ENCODE results near the gene TBC1D22A. TPM values are rescaled to one million over a fixed set of nuclear protein-coding genes. Genes with fewer than 3 reads are reported as not detected.

The TBC1D22A gene
- total and polyA plus RNA-seq, 9 of the 15 experiments (the other 6 are each of a cell fraction or from before 2014, with no cell fraction given), result 0.20 to 11.5 (median 5.2) TPM

DNA sequence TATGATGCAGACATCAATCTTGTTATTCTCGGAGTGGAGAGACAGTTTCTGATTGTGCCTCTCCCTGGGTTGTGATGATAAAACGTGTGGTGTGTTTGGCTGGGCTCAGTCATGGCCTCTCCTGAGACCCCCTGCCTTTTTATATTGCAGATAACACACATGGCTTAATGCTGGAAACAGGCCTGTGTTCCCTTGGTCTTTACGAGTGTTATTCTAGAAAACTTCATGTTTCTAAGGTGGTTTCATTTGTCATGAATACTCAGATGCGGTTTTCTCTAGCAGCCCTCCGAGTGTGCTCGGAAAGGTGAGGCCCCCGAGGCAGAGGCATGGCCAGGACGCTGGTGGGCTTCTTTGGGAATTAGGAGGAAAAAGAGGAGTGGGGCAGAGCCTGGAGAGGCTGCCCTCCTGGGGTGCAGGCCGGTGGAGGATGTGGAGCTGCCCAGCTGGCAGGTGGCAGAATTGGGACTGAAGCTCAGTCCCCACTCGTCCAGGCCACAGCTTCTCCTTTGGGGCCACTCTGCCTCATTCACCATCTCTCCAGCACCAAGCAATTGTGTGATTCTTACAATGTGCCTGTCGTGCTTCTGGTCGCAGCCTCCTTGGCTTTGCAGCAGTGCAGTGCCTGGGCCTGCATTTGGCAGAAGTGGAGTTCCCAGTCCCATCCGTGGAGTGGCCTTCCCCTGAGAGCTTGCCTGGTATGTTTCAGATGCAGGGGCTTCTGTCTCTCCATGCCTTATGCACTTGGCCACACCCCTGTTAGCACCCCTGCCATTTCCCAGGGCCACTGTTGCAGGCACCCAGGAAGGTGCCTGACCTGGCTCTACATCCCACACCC, 309.6 kb downstream of the TBC1D22A start (continued):
- TF ChIP-seq, protein P1, sequence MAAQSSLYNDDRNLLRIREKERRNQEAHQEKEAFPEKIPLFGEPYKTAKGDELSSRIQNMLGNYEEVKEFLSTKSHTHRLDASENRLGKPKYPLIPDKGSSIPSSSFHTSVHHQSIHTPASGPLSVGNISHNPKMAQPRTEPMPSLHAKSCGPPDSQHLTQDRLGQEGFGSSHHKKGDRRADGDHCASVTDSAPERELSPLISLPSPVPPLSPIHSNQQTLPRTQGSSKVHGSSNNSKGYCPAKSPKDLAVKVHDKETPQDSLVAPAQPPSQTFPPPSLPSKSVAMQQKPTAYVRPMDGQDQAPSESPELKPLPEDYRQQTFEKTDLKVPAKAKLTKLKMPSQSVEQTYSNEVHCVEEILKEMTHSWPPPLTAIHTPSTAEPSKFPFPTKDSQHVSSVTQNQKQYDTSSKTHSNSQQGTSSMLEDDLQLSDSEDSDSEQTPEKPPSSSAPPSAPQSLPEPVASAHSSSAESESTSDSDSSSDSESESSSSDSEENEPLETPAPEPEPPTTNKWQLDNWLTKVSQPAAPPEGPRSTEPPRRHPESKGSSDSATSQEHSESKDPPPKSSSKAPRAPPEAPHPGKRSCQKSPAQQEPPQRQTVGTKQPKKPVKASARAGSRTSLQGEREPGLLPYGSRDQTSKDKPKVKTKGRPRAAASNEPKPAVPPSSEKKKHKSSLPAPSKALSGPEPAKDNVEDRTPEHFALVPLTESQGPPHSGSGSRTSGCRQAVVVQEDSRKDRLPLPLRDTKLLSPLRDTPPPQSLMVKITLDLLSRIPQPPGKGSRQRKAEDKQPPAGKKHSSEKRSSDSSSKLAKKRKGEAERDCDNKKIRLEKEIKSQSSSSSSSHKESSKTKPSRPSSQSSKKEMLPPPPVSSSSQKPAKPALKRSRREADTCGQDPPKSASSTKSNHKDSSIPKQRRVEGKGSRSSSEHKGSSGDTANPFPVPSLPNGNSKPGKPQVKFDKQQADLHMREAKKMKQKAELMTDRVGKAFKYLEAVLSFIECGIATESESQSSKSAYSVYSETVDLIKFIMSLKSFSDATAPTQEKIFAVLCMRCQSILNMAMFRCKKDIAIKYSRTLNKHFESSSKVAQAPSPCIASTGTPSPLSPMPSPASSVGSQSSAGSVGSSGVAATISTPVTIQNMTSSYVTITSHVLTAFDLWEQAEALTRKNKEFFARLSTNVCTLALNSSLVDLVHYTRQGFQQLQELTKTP (IDR thresholded peaks at IDR 0.05; ENCODE audit: low read depth in 1 of 2, partially characterized antibody in 2 of 2), result no peak

DNA sequence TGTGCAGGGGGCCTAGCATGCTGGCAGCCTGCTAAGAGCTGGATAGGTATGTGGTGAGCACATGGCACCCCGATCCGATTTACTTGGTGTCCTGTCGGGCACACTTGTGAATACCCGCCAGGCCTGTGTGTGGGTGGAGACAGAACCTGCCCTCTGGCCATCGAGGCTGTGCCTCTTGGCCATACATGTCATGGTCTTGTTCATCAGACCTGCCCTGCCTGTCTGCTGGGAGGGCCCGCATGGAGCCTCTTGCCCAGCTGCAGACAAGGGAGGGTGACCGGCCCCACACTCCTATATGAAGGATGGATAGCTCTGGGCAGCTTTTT, 310.2 kb downstream of the TBC1D22A start:
- no peak overlapping the region for H3K27ac ChIP-seq (ENCODE audit: extremely low read depth, low read depth, low read length)
- 75% methylated on average over 7 of the region's 7 CpGs for WGBS (ENCODE audit: insufficient coverage, low coverage, missing lambda C conversion rate)
- no peak overlapping the region for H2AFZ ChIP-seq (ENCODE audit: low read depth, low read length)
- H3K79me2 ChIP-seq (ENCODE audit: control insufficient read depth, insufficient read depth, low read length), result no peaks in the 10 kb centered on the region
- H3K36me3 ChIP-seq (ENCODE audit: control insufficient read depth, insufficient read depth, low read length), result no peaks in the 10 kb centered on the region
- in situ Hi-C loops (cut with MboI) (no loop called here), intact Hi-C loops (cut with micrococcal nuclease) (no loop called here)
- no peaks in the 10 kb centered on the region for H3K27me3 ChIP-seq (ENCODE audit: control insufficient read depth in 2 of 2, insufficient read depth in 2 of 2, low read length in 2 of 2)
- DNase-seq (ENCODE audit: extremely low read depth in 1 of 4, low spot score in 3 of 4) (no peak), FAIRE-seq (no peak), ATAC-seq (no peak)
- ChIA-PET CTCF (ENCODE audit: low intra/inter-chr PET ratio) (no interaction called here), POLR2A (no interaction called here)
- BruUV-seq (replicated peaks), result no TSS peak
- no peak overlapping the region for H3K9ac ChIP-seq (ENCODE audit: insufficient read depth in 1 of 2, low read depth in 2 of 2, low read length in 2 of 2)
- H3K4me1 ChIP-seq (replicated peaks in 1 of 2; ENCODE audit: control insufficient read depth in 2 of 2, insufficient read depth in 2 of 2, low read length in 2 of 2), result no peaks in the 10 kb centered on the region
- no peak overlapping the region for H3K4me2 ChIP-seq (ENCODE audit: insufficient read depth, low read length)
- H3K9me3 ChIP-seq (replicated peaks; ENCODE audit: control insufficient read depth, insufficient read depth, low read depth, low read length), result no peaks in the 10 kb centered on the region; the same call in 1 of the 2 replicates
- no peaks in the 10 kb centered on the region for H3K9me1 ChIP-seq (ENCODE audit: control insufficient read depth, insufficient read depth, low read length)
- no peak overlapping the region for H3K4me3 ChIP-seq
- H4K20me1 ChIP-seq (replicated peaks; ENCODE audit: control insufficient read depth, insufficient read depth, low read length), result no peaks in the 10 kb centered on the region; the same call in 1 of the 2 replicates
- TF ChIP-seq RUNX1 (IDR thresholded peaks at IDR 0.05; ENCODE audit: low read depth) (no peak), PRPF4 (IDR thresholded peaks at IDR 0.05; ENCODE audit: insufficient read depth, low read depth, low read length, poor library complexity, severe bottlenecking) (no peak), ZNF146 (CRISPR knock-in tag; IDR thresholded peaks at IDR 0.05; ENCODE audit: unreplicated experiment) (no peak), HCFC1 (IDR thresholded peaks at IDR 0.05; ENCODE audit: low read depth, low read length) (no peak), PHB (CRISPR knock-in tag; IDR thresholded peaks at IDR 0.05) (no peak), SIN3A (IDR thresholded peaks at IDR 0.05; ENCODE audit: borderline replicate concordance in 2 of 2, control insufficient read depth in 1 of 2, low read depth in 2 of 2, low read length in 2 of 2) (no peak), ZFP1 (CRISPR knock-in tag; IDR thresholded peaks at IDR 0.05) (no peak)
- TF ChIP-seq, protein P2, sequence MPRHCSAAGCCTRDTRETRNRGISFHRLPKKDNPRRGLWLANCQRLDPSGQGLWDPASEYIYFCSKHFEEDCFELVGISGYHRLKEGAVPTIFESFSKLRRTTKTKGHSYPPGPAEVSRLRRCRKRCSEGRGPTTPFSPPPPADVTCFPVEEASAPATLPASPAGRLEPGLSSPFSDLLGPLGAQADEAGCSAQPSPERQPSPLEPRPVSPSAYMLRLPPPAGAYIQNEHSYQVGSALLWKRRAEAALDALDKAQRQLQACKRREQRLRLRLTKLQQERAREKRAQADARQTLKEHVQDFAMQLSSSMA (CRISPR knock-in tag; IDR thresholded peaks at IDR 0.05), result no peak
- TF ChIP-seq, protein P3, sequence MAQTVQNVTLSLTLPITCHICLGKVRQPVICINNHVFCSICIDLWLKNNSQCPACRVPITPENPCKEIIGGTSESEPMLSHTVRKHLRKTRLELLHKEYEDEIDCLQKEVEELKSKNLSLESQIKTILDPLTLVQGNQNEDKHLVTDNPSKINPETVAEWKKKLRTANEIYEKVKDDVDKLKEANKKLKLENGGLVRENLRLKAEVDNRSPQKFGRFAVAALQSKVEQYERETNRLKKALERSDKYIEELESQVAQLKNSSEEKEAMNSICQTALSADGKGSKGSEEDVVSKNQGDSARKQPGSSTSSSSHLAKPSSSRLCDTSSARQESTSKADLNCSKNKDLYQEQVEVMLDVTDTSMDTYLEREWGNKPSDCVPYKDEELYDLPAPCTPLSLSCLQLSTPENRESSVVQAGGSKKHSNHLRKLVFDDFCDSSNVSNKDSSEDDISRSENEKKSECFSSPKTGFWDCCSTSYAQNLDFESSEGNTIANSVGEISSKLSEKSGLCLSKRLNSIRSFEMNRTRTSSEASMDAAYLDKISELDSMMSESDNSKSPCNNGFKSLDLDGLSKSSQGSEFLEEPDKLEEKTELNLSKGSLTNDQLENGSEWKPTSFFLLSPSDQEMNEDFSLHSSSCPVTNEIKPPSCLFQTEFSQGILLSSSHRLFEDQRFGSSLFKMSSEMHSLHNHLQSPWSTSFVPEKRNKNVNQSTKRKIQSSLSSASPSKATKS (CRISPR knock-in tag; IDR thresholded peaks at IDR 0.05), result no peak
- TF ChIP-seq, protein P4, sequence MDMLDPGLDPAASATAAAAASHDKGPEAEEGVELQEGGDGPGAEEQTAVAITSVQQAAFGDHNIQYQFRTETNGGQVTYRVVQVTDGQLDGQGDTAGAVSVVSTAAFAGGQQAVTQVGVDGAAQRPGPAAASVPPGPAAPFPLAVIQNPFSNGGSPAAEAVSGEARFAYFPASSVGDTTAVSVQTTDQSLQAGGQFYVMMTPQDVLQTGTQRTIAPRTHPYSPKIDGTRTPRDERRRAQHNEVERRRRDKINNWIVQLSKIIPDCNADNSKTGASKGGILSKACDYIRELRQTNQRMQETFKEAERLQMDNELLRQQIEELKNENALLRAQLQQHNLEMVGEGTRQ (CRISPR knock-in tag; IDR thresholded peaks at IDR 0.05), result no peak

Measured in K562 (cell line).